NCI-H2107 (cell line): ENCODE results near the gene F11.
"Not testable (repeated sequence)": the region's sequence is repeated elsewhere in the genome, so short reads cannot be mapped to it uniquely, and the experiment has no call there.

Experiments
- DNase-seq: peaks from one replicate; lab custom pipeline; 2025; lab: John Stamatoyannopoulos, UW

Gene F11

GRCh38 chr4:186249785-186250754, 15.9 kb upstream of the F11 start:
- DNase-seq = no peak

- no peak for DNase-seq
Measured at GRCh38 chr4:186250760-186251159, 15.2 kb upstream of the F11 start.

- DNase-seq = no peak
Measured at GRCh38 chr4:186255122-186255521, 10.9 kb upstream of the F11 start.

GRCh38 chr4:186258216-186258811, 7.7 kb upstream of the F11 start:
- DNase-seq = no peak

GRCh38 chr4:186260117-186260503, 5.9 kb upstream of the F11 start:
- DNase-seq = no peak

- DNase-seq = no peak
Measured at GRCh38 chr4:186260504-186261448, 5.2 kb upstream of the F11 start.

- DNase-seq = no peak
Measured at GRCh38 chr4:186264660-186265059, 1.3 kb upstream of the F11 start.

- DNase-seq = not testable (repeated sequence)
Measured at GRCh38 chr4:186265250-186265649, 739 bp upstream of the F11 start.

GRCh38 chr4:186266729-186267456, 904 bp downstream of the F11 start:
- DNase-seq = no peak

- DNase-seq = no peak
Measured at GRCh38 chr4:186271081-186271678, 5.2 kb downstream of the F11 start.

GRCh38 chr4:186272699-186273391, 6.9 kb downstream of the F11 start:
- DNase-seq = no peak

- not testable (repeated sequence) for DNase-seq
Measured at GRCh38 chr4:186273392-186273789, 7.4 kb downstream of the F11 start.

- DNase-seq = no peak
Measured at GRCh38 chr4:186283311-186283710, 17.3 kb downstream of the F11 start.

- DNase-seq = no peak
Measured at GRCh38 chr4:186285147-186285546, 19.2 kb downstream of the F11 start.

GRCh38 chr4:186286581-186286980, 20.6 kb downstream of the F11 start:
- no peak for DNase-seq

GRCh38 chr4:186291256-186291890, 25.4 kb downstream of the F11 start:
- DNase-seq = no peak

- DNase-seq = no peak
Measured at GRCh38 chr4:186294160-186294559, 28.2 kb downstream of the F11 start.

GRCh38 chr4:186296481-186296880, 30.5 kb downstream of the F11 start:
- no peak for DNase-seq

GRCh38 chr4:186297013-186297645, 31.1 kb downstream of the F11 start:
- peak; percentile 27 for DNase-seq
